ENCODE results near the gene MYO15B.
"Not testable (repeated sequence)": the region's sequence is repeated elsewhere in the genome, so short reads cannot be mapped to it uniquely, and the experiment has no call there.

Gene MYO15B

GRCh38 chr17:75626496-75627038, 39.0 kb downstream of the MYO15B start:
- DNase-seq: no peak

GRCh38 chr17:75627094-75627493, 39.5 kb downstream of the MYO15B start:
- DNase-seq: no peak

GRCh38 chr17:75628425-75628824, 40.8 kb downstream of the MYO15B start:
- DNase-seq: no peak

- DNase-seq: no peak
Measured at GRCh38 chr17:75629157-75629556, 41.6 kb downstream of the MYO15B start.

GRCh38 chr17:75630071-75630917, 42.7 kb downstream of the MYO15B start:
- no peak for DNase-seq

- no peak for DNase-seq
Measured at GRCh38 chr17:75631353-75631752, 43.8 kb downstream of the MYO15B start.

- DNase-seq: no peak
Measured at GRCh38 chr17:75632428-75632827, 44.8 kb downstream of the MYO15B start.

- DNase-seq: peak; percentile 76 to 90 (median 81)
Measured at GRCh38 chr17:75632863-75633485, 45.4 kb downstream of the MYO15B start, which contains the start of gene SMIM5. Gene SMIM5, plus strand, starts transcription at chr17:75633434. Its CDS starts 6,768 bp downstream, at chr17:75640202.

- DNase-seq: peak; percentile 60 to 80 (median 70)
Measured at GRCh38 chr17:75633486-75634375, 46.1 kb downstream of the MYO15B start.

GRCh38 chr17:75634376-75634740, 46.8 kb downstream of the MYO15B start:
- no peak for DNase-seq

GRCh38 chr17:75634754-75635609, 47.4 kb downstream of the MYO15B start:
- DNase-seq: no peak

GRCh38 chr17:75635610-75636202, 48.1 kb downstream of the MYO15B start:
- DNase-seq: no peak

GRCh38 chr17:75636381-75637142, 49.0 kb downstream of the MYO15B start:
- DNase-seq: no peak

- DNase-seq: no peak
Measured at GRCh38 chr17:75637143-75637538, 49.5 kb downstream of the MYO15B start.

- no peak for DNase-seq
Measured at GRCh38 chr17:75637551-75637950, 50.0 kb downstream of the MYO15B start.

- DNase-seq: not testable (repeated sequence)
Measured at GRCh38 chr17:75638039-75638438, 50.4 kb downstream of the MYO15B start.

GRCh38 chr17:75638893-75639292, 51.3 kb downstream of the MYO15B start:
- no peak for DNase-seq

- no peak for DNase-seq
Measured at GRCh38 chr17:75639327-75639726, 51.7 kb downstream of the MYO15B start.

GRCh38 chr17:75639771-75640555, 52.4 kb downstream of the MYO15B start:
- no peak for DNase-seq

GRCh38 chr17:75640556-75641119, 53.0 kb downstream of the MYO15B start:
- no peak for DNase-seq
